MCF 10A (cell line): Measurements from ENCODE around the gene ARHGAP8. TPM values are rescaled to one million over a fixed set of nuclear protein-coding genes. Genes with fewer than 3 reads are reported as not detected.

Source experiments
- BruUV-seq: library from RNA; stranded (reverse); fragments of 400-500 nt; replicated peaks from 2 replicates; lab custom pipeline; 2021; lab: Mats Ljungman, UMichigan
- CTCF ChIA-PET: fragments of 300-600 bp; sonication (Branson Sonifier 250); formaldehyde crosslinking; extraction: SDS; loops from one replicate; lab custom pipeline; 2021; ENCODE audit warnings: antibody characterized with exemption, inconsistent platforms; lab: Yijun Ruan, JAX
- POLR2A ChIA-PET: fragments of 300-600, 350-650 bp; sonication (Branson Sonifier 250); formaldehyde crosslinking; extraction: SDS; loops from one replicate; lab custom pipeline; 2020; ENCODE audit warnings: antibody characterized with exemption, inconsistent platforms; lab: Yijun Ruan, JAX
- DNase-seq: peaks from one replicate; pipeline ENCODE4 v3.0.0-alpha.2; 2018; ENCODE audit not compliant: unreplicated experiment
- H3K27ac Mint-ChIP-seq: one replicate; pipeline ENCODE4 v1.8.0; 2022; ENCODE audit warnings: mild to moderate bottlenecking, low read depth, mixed read lengths; ENCODE audit not compliant: unreplicated experiment
- H3K27me3 Mint-ChIP-seq: one replicate; pipeline ENCODE4 v1.8.0; 2022; ENCODE audit warnings: mixed read lengths; ENCODE audit not compliant: insufficient read depth, unreplicated experiment
- H3K36me3 Mint-ChIP-seq: one replicate; pipeline ENCODE4 v1.8.0; 2022; ENCODE audit warnings: mild to moderate bottlenecking, moderate library complexity, mixed read lengths; ENCODE audit not compliant: insufficient read depth, unreplicated experiment
- H3K4me1 Mint-ChIP-seq: one replicate; pipeline ENCODE4 v1.8.0; 2022; ENCODE audit warnings: mixed read lengths; ENCODE audit not compliant: insufficient read depth, unreplicated experiment
- H3K4me3 Mint-ChIP-seq: one replicate; pipeline ENCODE4 v1.8.0; 2022; ENCODE audit warnings: mild to moderate bottlenecking, moderate library complexity, mixed read lengths; ENCODE audit not compliant: unreplicated experiment
- H3K9me3 Mint-ChIP-seq: one replicate; pipeline ENCODE4 v1.8.0; 2022; ENCODE audit warnings: mixed read lengths; ENCODE audit not compliant: unreplicated experiment
- intact Hi-C: fragments of 100-400 bp; cut with micrococcal nuclease; formaldehyde crosslinking; loops from 2 replicates; pipeline ENCODE4 v1.14.1; 2022
- total RNA-seq: library from RNA; stranded (reverse); gene quantifications from 2 replicates; pipeline ENCODE4 v1.2.3, GENCODE V29; 2022
- TF ChIP-seq, protein P1 (sequence below): fragments of 200-600 bp; IDR thresholded peaks from one replicate; pipeline ENCODE4 v1.8.0; 2022; ENCODE audit warnings: antibody characterized with exemption, mild to moderate bottlenecking; ENCODE audit not compliant: unreplicated experiment

Gene ARHGAP8
- total RNA-seq, 1 experiment from 2014 or later, result 18.6 TPM

GRCh38 chr22:44876921-44877320 is 124.5 kb downstream of the ARHGAP8 start:
- intact Hi-C loops, result no loop called here
- TF ChIP-seq, protein P1, sequence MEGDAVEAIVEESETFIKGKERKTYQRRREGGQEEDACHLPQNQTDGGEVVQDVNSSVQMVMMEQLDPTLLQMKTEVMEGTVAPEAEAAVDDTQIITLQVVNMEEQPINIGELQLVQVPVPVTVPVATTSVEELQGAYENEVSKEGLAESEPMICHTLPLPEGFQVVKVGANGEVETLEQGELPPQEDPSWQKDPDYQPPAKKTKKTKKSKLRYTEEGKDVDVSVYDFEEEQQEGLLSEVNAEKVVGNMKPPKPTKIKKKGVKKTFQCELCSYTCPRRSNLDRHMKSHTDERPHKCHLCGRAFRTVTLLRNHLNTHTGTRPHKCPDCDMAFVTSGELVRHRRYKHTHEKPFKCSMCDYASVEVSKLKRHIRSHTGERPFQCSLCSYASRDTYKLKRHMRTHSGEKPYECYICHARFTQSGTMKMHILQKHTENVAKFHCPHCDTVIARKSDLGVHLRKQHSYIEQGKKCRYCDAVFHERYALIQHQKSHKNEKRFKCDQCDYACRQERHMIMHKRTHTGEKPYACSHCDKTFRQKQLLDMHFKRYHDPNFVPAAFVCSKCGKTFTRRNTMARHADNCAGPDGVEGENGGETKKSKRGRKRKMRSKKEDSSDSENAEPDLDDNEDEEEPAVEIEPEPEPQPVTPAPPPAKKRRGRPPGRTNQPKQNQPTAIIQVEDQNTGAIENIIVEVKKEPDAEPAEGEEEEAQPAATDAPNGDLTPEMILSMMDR, result no peak
- H3K36me3 Mint-ChIP-seq, result no peaks in the 10 kb centered on the region
- ChIA-PET POLR2A (no interaction called here), CTCF (no interaction called here)
- H3K27me3 Mint-ChIP-seq, result no peaks in the 10 kb centered on the region
- H3K4me1 Mint-ChIP-seq, result no peaks in the 10 kb centered on the region
- H3K4me3 Mint-ChIP-seq, result no peak overlapping the region
- peaks cover 7% of the 10 kb centered on the region for H3K9me3 Mint-ChIP-seq
- BruUV-seq, result no TSS peak
- no peak overlapping the region for H3K27ac Mint-ChIP-seq
- DNase-seq, result no peak

DNA sequence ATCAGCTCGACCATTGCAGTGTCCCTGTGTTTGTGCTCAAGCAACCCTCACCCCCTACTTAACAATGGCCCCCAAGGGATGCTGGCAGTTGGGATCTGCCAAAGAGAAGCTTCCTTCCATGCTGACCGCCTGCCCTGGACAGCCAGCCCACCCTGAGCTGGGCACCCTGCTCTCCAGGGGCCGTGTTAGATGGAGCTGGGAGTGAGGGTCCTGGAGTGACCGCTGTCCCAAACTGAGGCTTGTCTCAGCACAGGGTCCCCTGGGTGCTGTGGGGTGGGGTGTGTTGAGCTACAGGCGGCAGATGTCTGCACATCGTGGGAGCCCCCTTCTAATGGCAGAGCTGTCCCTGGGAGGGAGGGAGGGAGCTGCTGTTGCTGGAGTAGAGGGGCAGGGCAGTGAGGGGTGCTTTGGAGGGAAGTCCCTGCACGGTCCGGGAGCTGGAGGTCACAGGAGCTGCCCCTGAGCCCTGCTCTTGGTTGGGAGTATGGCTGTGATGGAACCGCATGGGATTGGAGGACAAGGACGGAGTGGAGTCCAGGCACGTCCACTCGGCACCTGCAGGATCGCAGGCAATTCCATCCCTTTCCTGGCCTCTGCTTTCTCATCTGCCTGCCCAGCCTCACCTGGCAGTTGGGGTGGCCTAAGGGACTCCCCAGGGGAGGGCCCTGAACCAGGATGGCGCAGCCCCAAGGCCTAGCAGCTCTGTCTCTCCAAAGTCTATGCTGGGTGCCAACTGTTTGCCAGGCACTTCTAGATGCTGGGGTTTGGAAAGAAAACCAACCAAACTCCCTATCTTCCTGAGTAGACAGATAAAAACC is 126.3 kb downstream of the ARHGAP8 start:
- no TSS peak for BruUV-seq

GRCh38 chr22:44879301-44879680 is 126.9 kb downstream of the ARHGAP8 start:
- TF ChIP-seq, protein P1, result no peak
- Mint-ChIP-seq H3K27ac (no peak overlapping the region), H3K36me3 (no peaks in the 10 kb centered on the region), H3K4me1 (no peaks in the 10 kb centered on the region), H3K27me3 (no peaks in the 10 kb centered on the region), H3K4me3 (no peak overlapping the region), H3K9me3 (peaks cover 7% of the 10 kb centered on the region)
- ChIA-PET POLR2A (no interaction called here), CTCF (interaction anchor here (0.6 to 1.0 kb wide), 2 partner anchors 12 to 202 kb away, joined by 3 read pairs; no protein-coding TSS in a partner anchor)
- no TSS peak for BruUV-seq
- intact Hi-C loops, result no loop called here
- no peak for DNase-seq

More for the DNA sequence above, 126.3 kb downstream of the ARHGAP8 start:
- H3K27me3 Mint-ChIP-seq, result no peaks in the 10 kb centered on the region
- no peak overlapping the region for H3K4me3 Mint-ChIP-seq
- H3K9me3 Mint-ChIP-seq, result peaks cover 7% of the 10 kb centered on the region
- no peaks in the 10 kb centered on the region for H3K4me1 Mint-ChIP-seq
- CTCF ChIA-PET, result interaction anchor here (0.6 to 1.0 kb wide), 2 partner anchors 203 to 687 kb away, joined by 3 read pairs; no protein-coding TSS in a partner anchor
- DNase-seq, result no peak
- H3K36me3 Mint-ChIP-seq, result no peaks in the 10 kb centered on the region
- POLR2A ChIA-PET, result interaction anchor here (0.5 kb wide), 1 partner anchor 25 kb away, joined by 3 read pairs; no protein-coding TSS in a partner anchor
- intact Hi-C loops, result no loop called here
- TF ChIP-seq, protein P1, result no peak
- H3K27ac Mint-ChIP-seq, result no peak overlapping the region

DNA sequence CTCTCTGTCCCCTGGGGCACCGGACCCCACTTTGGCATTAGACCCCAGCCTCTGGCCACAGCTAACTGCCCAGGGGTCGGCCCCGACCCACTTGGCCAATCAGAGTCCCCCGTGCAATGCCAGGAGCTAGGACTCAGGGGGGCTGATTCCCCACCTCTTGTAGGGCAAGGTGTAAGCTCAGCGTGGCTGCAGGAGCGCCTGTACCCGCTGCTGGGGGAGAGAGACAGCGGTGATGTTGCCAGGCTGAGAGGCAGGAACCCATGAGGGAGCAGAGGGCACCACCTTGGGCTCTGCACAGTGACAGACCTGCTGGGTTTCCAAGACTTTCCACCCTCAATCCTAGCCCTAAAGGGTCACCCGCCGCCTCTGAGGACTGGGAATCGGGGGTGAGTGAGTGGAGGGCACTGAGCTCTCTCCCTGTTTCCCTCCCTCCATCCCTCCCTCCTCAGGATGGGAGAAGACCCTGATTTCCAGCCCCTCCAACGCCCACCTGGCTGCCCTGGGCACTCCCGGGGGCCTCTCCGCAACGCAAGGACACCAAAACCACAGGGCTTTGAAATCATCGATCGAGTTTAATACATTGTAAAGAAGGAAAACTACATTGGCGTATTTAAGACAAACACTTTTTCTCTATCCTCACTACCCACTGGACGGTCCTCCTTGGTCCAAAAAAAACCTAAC is 128.4 kb downstream of the ARHGAP8 start:
- DNase-seq, result no peak
- ChIA-PET CTCF (no interaction called here), POLR2A (no interaction called here)
- H3K9me3 Mint-ChIP-seq, result peaks cover 3% of the 10 kb centered on the region
- TF ChIP-seq, protein P1, result no peak
- intact Hi-C loops, result no loop called here
- BruUV-seq, result no TSS peak
- H3K4me1 Mint-ChIP-seq, result no peaks in the 10 kb centered on the region
- H3K27me3 Mint-ChIP-seq, result no peaks in the 10 kb centered on the region
- H3K4me3 Mint-ChIP-seq, result no peak overlapping the region
- no peak overlapping the region for H3K27ac Mint-ChIP-seq
- H3K36me3 Mint-ChIP-seq, result peaks cover under 1% of the 10 kb centered on the region
